MM.1S (cell line): Measurements from ENCODE around the gene WFIKKN2.

ENCODE experiments used
- DNase-seq: peaks from one replicate; pipeline ENCODE4 v3.0.0-alpha.2; 2015
- H2AFZ ChIP-seq: fragments of 300-600 bp; sonication (generic); 2 replicates; pipeline ENCODE4 v1.6.0; 2016; ENCODE audit warnings: antibody characterized with exemption, low read length
- H3F3A ChIP-seq: fragments of 300-600 bp; sonication (generic); 2 replicates; pipeline ENCODE4 v1.6.1; 2016; ENCODE audit warnings: mild to moderate bottlenecking, antibody characterized with exemption, low read length, moderate library complexity, mixed read lengths; ENCODE audit not compliant: insufficient read depth
- H3K27ac ChIP-seq: fragments of 300-600 bp; sonication (generic); 2 replicates; pipeline ENCODE4 v1.5.1; 2016; ENCODE audit warnings: mild to moderate bottlenecking, low read length
- H3K27me3 ChIP-seq: fragments of 300-600 bp; sonication (generic); replicated peaks from 2 replicates; pipeline ENCODE4 v1.6.0; 2016; ENCODE audit warnings: low read length; ENCODE audit not compliant: insufficient read depth
- H3K36me3 ChIP-seq: fragments of 300-600 bp; sonication (generic); replicated peaks from 2 replicates; pipeline ENCODE4 v1.6.1; 2016; ENCODE audit warnings: mild to moderate bottlenecking, low read length, mixed read lengths; ENCODE audit not compliant: insufficient read depth
- H3K4me1 ChIP-seq: fragments of 300-600 bp; sonication (generic); 2 replicates; pipeline ENCODE4 v1.6.1; 2016; ENCODE audit warnings: low read length, mixed read lengths
- H3K4me2 ChIP-seq: fragments of 300-600 bp; sonication (generic); 2 replicates; pipeline ENCODE4 v1.6.0; 2016; ENCODE audit warnings: low read depth, low read length
- H3K4me3 ChIP-seq: fragments of 300-600 bp; sonication (generic); 2 replicates; pipeline ENCODE4 v1.5.1; 2016; ENCODE audit warnings: low read length, mixed read lengths
- H3K79me2 ChIP-seq: fragments of 300-600 bp; sonication (generic); 2 replicates; pipeline ENCODE4 v1.6.1; 2016; ENCODE audit warnings: mixed run types, low read length, mixed read lengths
- H3K9ac ChIP-seq: fragments of 300-600 bp; sonication (generic); 2 replicates; pipeline ENCODE4 v1.6.1; 2016; ENCODE audit warnings: low read length, mixed read lengths
- H3K9me2 ChIP-seq: fragments of 300-600 bp; sonication (generic); replicated peaks from 2 replicates; pipeline ENCODE4 v1.6.1; 2016; ENCODE audit warnings: mild to moderate bottlenecking, low read length, mixed read lengths; ENCODE audit not compliant: insufficient read depth
- H3K9me3 ChIP-seq: fragments of 300-600 bp; sonication (generic); replicated peaks from 2 replicates; pipeline ENCODE4 v1.6.1; 2016; ENCODE audit warnings: mild to moderate bottlenecking, low read length, mixed read lengths; ENCODE audit not compliant: insufficient read depth
- H4K20me1 ChIP-seq: fragments of 300-600 bp; sonication (generic); 2 replicates; pipeline ENCODE4 v1.6.1; 2016; ENCODE audit warnings: mild to moderate bottlenecking, low read length, moderate library complexity, mixed read lengths; ENCODE audit not compliant: insufficient read depth
- CTCF ChIP-seq: fragments of 300-600 bp; sonication (generic); IDR thresholded peaks from 2 replicates; pipeline ENCODE4 v1.5.1; 2016; ENCODE audit warnings: antibody characterized with exemption, low read length, mixed read lengths
- EZH2 ChIP-seq: fragments of 300-600 bp; sonication (generic); optimal IDR thresholded peaks from 2 replicates; pipeline ENCODE3; 2017; ENCODE audit warnings: low read depth, mild to moderate bottlenecking, antibody characterized with exemption, low read length, mixed read lengths
- EZH2phosphoT487 ChIP-seq: fragments of 300-600 bp; sonication (generic); IDR thresholded peaks from 2 replicates; pipeline ENCODE4 v1.6.1; 2018; ENCODE audit warnings: antibody characterized with exemption, low read length

Gene WFIKKN2

DNA sequence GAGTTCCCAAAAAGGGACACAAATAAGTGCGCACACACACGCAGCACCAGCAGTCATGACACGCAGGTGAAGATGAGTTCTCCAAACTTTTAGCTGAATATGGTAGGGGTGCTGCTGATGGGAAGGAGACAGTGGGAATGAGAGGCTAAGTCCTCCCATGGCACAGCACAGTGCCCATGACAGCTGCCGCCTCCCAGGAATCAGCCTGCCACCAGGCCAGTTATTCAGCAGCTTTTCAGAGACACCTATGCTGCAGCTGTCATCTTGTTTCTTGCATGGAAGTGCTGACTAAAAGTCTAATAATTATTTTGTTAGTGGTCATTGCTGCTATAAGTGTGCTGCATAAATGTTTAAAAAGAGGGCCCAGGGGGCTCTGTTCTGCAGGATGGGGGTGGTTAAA lies 12.2 kb downstream of the WFIKKN2 start:
- no peak overlapping the region for H3K4me3 ChIP-seq
- no peak for DNase-seq
- no peak overlapping the region for H3K9ac ChIP-seq
- H3F3A ChIP-seq: no peaks in the 10 kb centered on the region
- H3K9me3 ChIP-seq: no peaks in the 10 kb centered on the region
- H2AFZ ChIP-seq: no peak overlapping the region
- H3K27me3 ChIP-seq: no peaks in the 10 kb centered on the region
- H3K27ac ChIP-seq: no peak overlapping the region
- H3K4me1 ChIP-seq: peaks cover 10% of the 10 kb centered on the region
- TF ChIP-seq CTCF (no peak), EZH2 (no peak), EZH2phosphoT487 (no peak)
- H3K4me2 ChIP-seq: no peak overlapping the region
- H3K79me2 ChIP-seq: no peaks in the 10 kb centered on the region
- H3K36me3 ChIP-seq: no peaks in the 10 kb centered on the region
- no peaks in the 10 kb centered on the region for H3K9me2 ChIP-seq
- no peaks in the 10 kb centered on the region for H4K20me1 ChIP-seq

DNA sequence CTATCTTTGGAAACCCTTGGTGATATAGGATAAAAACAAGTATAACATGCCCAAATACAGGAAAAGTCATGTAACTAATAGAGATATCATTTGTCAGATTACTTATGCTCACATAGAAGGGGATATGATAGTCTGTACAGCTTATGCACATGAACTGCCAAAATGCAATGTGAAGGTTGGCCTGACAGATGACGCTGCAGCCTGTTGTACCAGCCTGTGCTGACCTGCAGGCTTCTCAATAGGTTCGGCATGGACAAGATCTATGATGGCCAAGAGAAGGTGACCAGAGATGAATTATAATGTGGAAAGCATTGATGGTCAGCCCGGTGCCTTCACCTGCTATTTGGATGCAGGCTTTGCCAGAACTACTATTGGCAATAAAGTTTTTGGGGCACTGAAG lies 12.7 kb downstream of the WFIKKN2 start:
- no peak for DNase-seq
- no peak overlapping the region for H3K4me2 ChIP-seq
- no peak for TF ChIP-seq CTCF
- TF ChIP-seq EZH2: no peak
- no peak for TF ChIP-seq EZH2phosphoT487

DNA sequence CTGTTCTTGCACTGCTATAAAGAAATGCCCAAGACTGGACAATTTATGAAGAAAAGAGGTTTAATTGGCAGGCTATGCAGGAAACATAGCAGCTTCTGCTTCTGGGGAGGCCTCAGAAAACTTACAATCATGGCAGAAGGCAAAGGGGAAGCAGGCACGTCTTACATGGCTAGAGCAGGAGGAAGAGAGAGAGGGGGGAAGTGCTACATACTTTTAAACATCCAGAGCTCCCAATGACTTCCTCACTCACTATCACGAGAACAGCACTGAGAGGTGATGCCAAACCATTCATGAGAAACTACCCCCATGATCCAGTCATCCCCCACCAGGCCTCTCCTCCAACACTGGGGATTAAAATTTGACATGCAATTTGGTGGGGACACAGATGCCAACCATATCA lies 13.3 kb downstream of the WFIKKN2 start:
- H3K27me3 ChIP-seq: no peaks in the 10 kb centered on the region
- H3F3A ChIP-seq: no peaks in the 10 kb centered on the region
- H3K36me3 ChIP-seq: no peaks in the 10 kb centered on the region
- H3K4me1 ChIP-seq: peaks cover 11% of the 10 kb centered on the region
- no peak overlapping the region for H3K9ac ChIP-seq
- no peak overlapping the region for H3K4me3 ChIP-seq
- H2AFZ ChIP-seq: no peak overlapping the region
- no peak for DNase-seq
- H4K20me1 ChIP-seq: no peaks in the 10 kb centered on the region
- no peaks in the 10 kb centered on the region for H3K79me2 ChIP-seq
- TF ChIP-seq CTCF (no peak), EZH2phosphoT487 (no peak), EZH2 (no peak)
- H3K9me2 ChIP-seq: no peaks in the 10 kb centered on the region
- no peaks in the 10 kb centered on the region for H3K9me3 ChIP-seq
- H3K4me2 ChIP-seq: no peak overlapping the region
- H3K27ac ChIP-seq: no peak overlapping the region

More for the DNA sequence above, 12.7 kb downstream of the WFIKKN2 start:
- no peaks in the 10 kb centered on the region for H3F3A ChIP-seq
- no peaks in the 10 kb centered on the region for H3K36me3 ChIP-seq
- H3K9me2 ChIP-seq: no peaks in the 10 kb centered on the region
- H3K9me3 ChIP-seq: no peaks in the 10 kb centered on the region
- H4K20me1 ChIP-seq: no peaks in the 10 kb centered on the region
- H3K9ac ChIP-seq: no peak overlapping the region
- no peaks in the 10 kb centered on the region for H3K27me3 ChIP-seq
- H3K4me1 ChIP-seq: peaks cover 11% of the 10 kb centered on the region
- no peak overlapping the region for H3K27ac ChIP-seq
- H3K79me2 ChIP-seq: no peaks in the 10 kb centered on the region
- H2AFZ ChIP-seq: no peak overlapping the region
- no peak overlapping the region for H3K4me3 ChIP-seq
